Measurements from ENCODE around the gene PRXL2B. TPM values are rescaled to one million over a fixed set of nuclear protein-coding genes. Genes with fewer than 3 reads are reported as not detected.

Gene PRXL2B
- total RNA-seq, 1 donor from 2014 or later, result 8.2 TPM

DNA sequence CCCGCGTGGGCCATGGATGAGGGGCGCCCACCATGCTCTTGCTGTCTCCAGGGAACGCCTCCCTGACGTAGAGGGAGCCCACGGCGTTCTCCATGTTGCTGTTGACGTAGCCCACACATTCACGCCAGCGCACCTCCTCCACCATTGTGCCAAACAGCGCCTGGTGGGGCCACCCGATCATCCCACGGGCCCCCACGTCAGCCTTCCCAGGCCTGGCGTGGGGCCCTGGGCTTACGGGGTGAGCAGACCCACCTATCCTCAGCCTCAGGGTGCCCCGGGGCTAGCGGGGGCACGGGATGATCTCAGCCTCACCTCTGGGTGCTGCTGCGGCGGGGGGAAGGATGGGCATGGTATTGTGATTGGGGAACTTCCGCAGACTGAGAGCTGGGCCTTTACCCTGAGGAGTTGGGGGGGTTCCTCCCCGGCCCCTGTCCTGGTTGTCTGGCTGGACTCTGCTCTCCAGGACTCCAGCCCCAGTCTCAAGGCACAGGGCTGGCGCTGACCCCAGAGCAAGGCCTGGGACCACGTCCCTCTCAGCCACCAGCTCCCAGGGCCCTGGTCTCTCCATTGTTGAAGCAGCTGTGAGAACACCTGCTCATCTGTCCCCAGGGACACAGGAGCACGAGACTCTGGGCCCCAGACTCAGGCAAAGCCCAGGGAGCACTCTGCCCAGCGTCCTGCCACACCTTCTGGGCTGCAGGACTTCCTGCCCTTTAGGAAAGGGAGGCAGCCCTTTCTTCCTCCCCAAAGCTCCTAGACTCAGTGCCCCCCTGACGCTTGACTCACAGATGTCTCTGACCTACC is 10.2 kb downstream of the PRXL2B start:
- no peak for DNase-seq
- TF ChIP-seq, protein P1, sequence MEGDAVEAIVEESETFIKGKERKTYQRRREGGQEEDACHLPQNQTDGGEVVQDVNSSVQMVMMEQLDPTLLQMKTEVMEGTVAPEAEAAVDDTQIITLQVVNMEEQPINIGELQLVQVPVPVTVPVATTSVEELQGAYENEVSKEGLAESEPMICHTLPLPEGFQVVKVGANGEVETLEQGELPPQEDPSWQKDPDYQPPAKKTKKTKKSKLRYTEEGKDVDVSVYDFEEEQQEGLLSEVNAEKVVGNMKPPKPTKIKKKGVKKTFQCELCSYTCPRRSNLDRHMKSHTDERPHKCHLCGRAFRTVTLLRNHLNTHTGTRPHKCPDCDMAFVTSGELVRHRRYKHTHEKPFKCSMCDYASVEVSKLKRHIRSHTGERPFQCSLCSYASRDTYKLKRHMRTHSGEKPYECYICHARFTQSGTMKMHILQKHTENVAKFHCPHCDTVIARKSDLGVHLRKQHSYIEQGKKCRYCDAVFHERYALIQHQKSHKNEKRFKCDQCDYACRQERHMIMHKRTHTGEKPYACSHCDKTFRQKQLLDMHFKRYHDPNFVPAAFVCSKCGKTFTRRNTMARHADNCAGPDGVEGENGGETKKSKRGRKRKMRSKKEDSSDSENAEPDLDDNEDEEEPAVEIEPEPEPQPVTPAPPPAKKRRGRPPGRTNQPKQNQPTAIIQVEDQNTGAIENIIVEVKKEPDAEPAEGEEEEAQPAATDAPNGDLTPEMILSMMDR (IDR thresholded peaks at IDR 0.05; ENCODE audit: borderline replicate concordance), result no peak
- peaks cover 15% of the 10 kb centered on the region for H3K4me1 ChIP-seq
- intact Hi-C loops (cut with micrococcal nuclease), result no loop called here
- no peak overlapping the region for H3K27ac ChIP-seq (replicated peaks)
- H3K27me3 ChIP-seq (ENCODE audit: low read depth), result peaks cover 39% of the 10 kb centered on the region
- H3K36me3 ChIP-seq, result no peaks in the 10 kb centered on the region
- peaks cover 35% of the 10 kb centered on the region for H3K9me3 ChIP-seq (replicated peaks)
- H3K4me3 ChIP-seq, result no peak overlapping the region

DNA sequence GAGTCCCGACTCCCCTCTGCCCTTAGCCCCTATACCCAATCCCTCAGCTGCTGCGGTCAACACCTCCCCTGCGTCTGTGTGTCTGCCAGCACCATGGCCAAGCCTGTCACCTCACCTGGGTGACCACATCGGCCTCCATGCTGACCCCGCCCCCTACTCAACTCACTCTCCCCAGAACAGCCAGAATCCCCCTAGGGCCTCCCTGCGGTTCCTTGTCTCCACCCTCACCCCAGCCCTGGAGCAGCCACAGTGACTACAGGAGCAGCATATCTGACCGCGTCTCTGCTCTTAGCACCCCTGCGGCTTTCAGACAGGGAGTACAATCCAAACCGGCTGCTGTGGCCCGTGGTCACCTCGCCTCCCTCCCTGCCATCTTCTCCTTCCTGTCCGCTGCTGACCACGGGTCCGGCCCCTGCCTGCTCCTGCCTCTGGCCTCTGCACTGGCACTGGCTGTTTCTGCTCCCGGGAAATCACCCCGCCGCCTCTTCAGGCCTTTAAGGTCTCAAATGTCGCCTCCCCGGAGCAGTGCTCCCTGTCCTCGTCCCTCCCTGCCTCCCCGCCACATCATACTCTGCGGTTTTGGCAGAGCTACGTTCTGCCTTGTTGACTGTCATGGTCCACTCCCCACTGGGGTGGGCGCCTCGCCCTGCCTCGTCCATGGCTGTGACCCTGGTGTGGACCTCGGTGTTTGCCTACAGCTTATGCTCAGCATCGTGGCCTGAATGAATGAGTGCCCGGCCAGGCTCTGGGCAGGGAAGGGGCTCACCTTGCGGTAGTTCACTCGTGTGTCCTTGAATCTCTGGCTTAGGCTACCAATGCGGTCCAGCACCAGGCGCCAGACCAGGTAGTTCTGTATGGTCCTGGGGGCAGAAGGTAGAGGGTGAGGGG is 11.1 kb downstream of the PRXL2B start:
- H3K27ac ChIP-seq (replicated peaks), result no peak overlapping the region
- TF ChIP-seq, protein P1 (IDR thresholded peaks at IDR 0.05; ENCODE audit: borderline replicate concordance), result no peak
- DNase-seq, result no peak
- peaks cover 15% of the 10 kb centered on the region for H3K4me1 ChIP-seq
- no peak overlapping the region for H3K4me3 ChIP-seq
- H3K36me3 ChIP-seq, result no peaks in the 10 kb centered on the region
- intact Hi-C loops (cut with micrococcal nuclease), result no loop called here
- H3K9me3 ChIP-seq (replicated peaks), result peaks cover 35% of the 10 kb centered on the region
- H3K27me3 ChIP-seq (ENCODE audit: low read depth), result peaks cover 49% of the 10 kb centered on the region

DNA sequence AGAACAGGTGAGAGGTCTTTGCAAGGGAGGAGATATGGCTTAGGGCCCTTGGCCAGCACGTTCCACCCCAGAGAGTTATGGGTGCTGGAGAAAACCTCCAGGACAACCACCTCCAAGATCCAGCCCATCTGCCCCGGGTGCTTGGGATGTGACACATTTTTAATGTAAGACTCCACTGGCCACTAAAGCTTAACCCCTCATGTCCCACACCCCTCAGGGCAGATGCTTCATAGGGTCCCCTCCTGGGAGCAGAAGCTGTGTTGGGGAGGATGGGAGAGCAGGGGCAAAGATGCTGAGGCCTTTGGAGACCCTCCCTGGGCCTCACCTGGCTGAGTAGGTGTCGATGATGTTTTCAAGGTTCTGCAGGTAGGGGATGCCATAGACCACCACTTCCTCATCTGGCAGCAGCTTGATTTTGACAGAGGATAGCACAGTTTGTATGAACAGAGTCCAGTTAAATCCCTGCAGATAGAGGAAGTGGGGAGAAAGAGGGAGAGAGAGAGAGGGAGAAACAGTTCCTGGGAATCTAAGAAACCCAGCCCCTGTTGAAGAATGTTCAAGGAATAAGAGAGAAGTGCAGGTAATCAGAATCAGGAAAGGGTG is 11.9 kb downstream of the PRXL2B start:
- peaks cover 51% of the 10 kb centered on the region for H3K27me3 ChIP-seq (ENCODE audit: low read depth)
- no peak overlapping the region for H3K27ac ChIP-seq (replicated peaks)
- no peaks in the 10 kb centered on the region for H3K36me3 ChIP-seq
- H3K9me3 ChIP-seq (replicated peaks), result peaks cover 35% of the 10 kb centered on the region
- no peak for DNase-seq
- peaks cover 11% of the 10 kb centered on the region for H3K4me1 ChIP-seq
- no peak overlapping the region for H3K4me3 ChIP-seq
- intact Hi-C loops (cut with micrococcal nuclease), result no loop called here
- TF ChIP-seq, protein P1 (IDR thresholded peaks at IDR 0.05; ENCODE audit: borderline replicate concordance), result no peak

DNA sequence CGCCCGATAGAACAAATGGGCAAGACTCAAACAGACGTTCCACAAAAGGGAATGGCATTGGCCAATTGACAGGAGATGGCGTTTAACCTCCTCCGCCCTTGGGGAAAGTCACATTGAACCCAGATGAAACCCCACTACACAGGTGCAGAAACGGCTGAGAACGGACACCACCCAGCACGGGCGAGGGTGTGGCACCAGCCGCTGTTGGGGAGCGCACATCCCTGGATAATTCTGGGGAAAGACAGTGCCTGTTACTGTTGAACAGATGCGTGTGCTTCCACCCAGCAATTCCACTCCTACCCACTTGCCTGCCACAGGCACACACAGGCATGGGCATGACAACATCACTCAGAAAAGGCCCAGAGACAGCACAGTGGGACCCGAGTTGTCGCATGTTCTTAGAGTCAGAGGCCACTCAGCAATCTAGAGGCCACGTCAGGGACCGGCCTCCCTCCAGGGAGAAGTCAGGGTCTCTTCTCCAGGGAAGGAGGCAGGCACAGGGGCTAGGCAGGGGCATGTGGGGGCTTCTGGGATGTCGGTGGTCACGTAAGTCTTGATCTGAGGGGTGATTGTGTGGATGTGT is 15.2 kb downstream of the PRXL2B start:
- no peaks in the 10 kb centered on the region for H3K36me3 ChIP-seq
- no peak for DNase-seq
- peaks cover 35% of the 10 kb centered on the region for H3K9me3 ChIP-seq (replicated peaks)
- intact Hi-C loops (cut with micrococcal nuclease), result no loop called here
- TF ChIP-seq, protein P1 (IDR thresholded peaks at IDR 0.05; ENCODE audit: borderline replicate concordance), result no peak
- no peak overlapping the region for H3K4me3 ChIP-seq
- H3K4me1 ChIP-seq, result no peaks in the 10 kb centered on the region
- peaks cover 53% of the 10 kb centered on the region for H3K27me3 ChIP-seq (ENCODE audit: low read depth)
- no peak overlapping the region for H3K27ac ChIP-seq (replicated peaks)

DNA sequence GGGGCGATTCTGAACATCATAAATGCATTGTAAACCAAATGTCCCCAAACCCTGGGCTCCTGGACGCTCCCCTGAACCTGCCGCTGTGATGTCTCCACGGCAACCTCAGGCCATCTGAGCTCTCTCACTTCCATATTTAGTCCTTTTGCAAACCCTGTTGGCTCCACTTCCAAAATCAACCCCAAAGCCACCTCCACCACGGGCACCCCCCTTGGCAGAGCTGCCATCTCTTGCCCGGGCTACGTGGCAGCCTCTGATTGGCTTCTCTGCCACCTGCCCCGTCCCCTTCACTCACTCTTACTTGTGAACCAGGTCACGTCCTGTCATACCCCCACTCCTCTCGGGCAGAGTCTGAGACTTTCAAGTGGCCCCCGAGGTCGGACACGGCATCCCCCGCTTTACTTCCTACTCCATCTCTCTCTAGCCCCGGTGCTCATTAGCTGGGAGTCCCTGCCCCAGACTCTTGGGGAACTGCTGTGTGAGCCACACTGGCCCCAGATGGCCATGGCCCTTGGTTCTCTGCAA is 15.8 kb downstream of the PRXL2B start:
- intact Hi-C loops (cut with micrococcal nuclease), result no loop called here
- TF ChIP-seq, protein P1 (IDR thresholded peaks at IDR 0.05; ENCODE audit: borderline replicate concordance), result no peak
- Histone ChIP-seq H3K27me3 (ENCODE audit: low read depth) (peaks cover 58% of the 10 kb centered on the region), H3K4me3 (no peak overlapping the region), H3K36me3 (no peaks in the 10 kb centered on the region), H3K9me3 (replicated peaks) (peaks cover 35% of the 10 kb centered on the region), H3K27ac (replicated peaks) (no peak overlapping the region), H3K4me1 (peaks cover 4% of the 10 kb centered on the region)
- no peak for DNase-seq
